GM04503 (cell line): Measurements from ENCODE around the gene PRMT1.

Source experiments
- DNase-seq: peaks from one replicate; pipeline ENCODE4 v3.0.0-alpha.2; 2012; ENCODE audit warnings: low read depth

The PRMT1 gene

GRCh38 chr19:49669516-49669915 lies 7.6 kb upstream of the PRMT1 start:
- no peak for DNase-seq

GRCh38 chr19:49672131-49672919 lies 4.7 kb upstream of the PRMT1 start:
- DNase-seq, result no peak

- no peak for DNase-seq
Measured at GRCh38 chr19:49676136-49676783, 811 bp upstream of the PRMT1 start.

- peak; percentile 99 for DNase-seq
Measured at GRCh38 chr19:49676784-49677230, 264 bp upstream of the PRMT1 start.

- DNase-seq, result no peak
Measured at GRCh38 chr19:49677901-49678674, 1.0 kb downstream of the PRMT1 start.

- no peak for DNase-seq
Measured at GRCh38 chr19:49678985-49679770, 2.1 kb downstream of the PRMT1 start.

GRCh38 chr19:49679771-49680413 lies 2.8 kb downstream of the PRMT1 start:
- DNase-seq, result no peak

- DNase-seq, result no peak
Measured at GRCh38 chr19:49680421-49681351, 3.6 kb downstream of the PRMT1 start.

GRCh38 chr19:49681830-49682229 lies 4.8 kb downstream of the PRMT1 start:
- no peak for DNase-seq

- DNase-seq, result no peak
Measured at GRCh38 chr19:49682274-49682673, 5.2 kb downstream of the PRMT1 start.

- DNase-seq, result no peak
Measured at GRCh38 chr19:49683814-49684250, 6.8 kb downstream of the PRMT1 start.

- no peak for DNase-seq
Measured at GRCh38 chr19:49684251-49684982, 7.3 kb downstream of the PRMT1 start.

- DNase-seq, result no peak
Measured at GRCh38 chr19:49684983-49685553, 8.0 kb downstream of the PRMT1 start.

GRCh38 chr19:49685845-49686332 lies 8.8 kb downstream of the PRMT1 start:
- no peak for DNase-seq

- no peak for DNase-seq
Measured at GRCh38 chr19:49686503-49687088, 9.5 kb downstream of the PRMT1 start.

GRCh38 chr19:49687150-49687549 lies 10.1 kb downstream of the PRMT1 start:
- no peak for DNase-seq

GRCh38 chr19:49687566-49688316 lies 10.7 kb downstream of the PRMT1 start:
- no peak for DNase-seq
